Inferior parietal cortex (tissue), 1 donor: Measurements from ENCODE around the gene GALNT18.
"Not testable (repeated sequence)": the region's sequence is repeated elsewhere in the genome, so short reads cannot be mapped to it uniquely, and the experiment has no call there.

Experiments used
- DNase-seq: peaks from one replicate; pipeline ENCODE4 v3.0.0-alpha.2; 2016; ENCODE audit errors: extremely low spot score

GALNT18 gene

GRCh38 chr11:11463405-11463804 is 158.4 kb downstream of the GALNT18 start:
- DNase-seq = no peak

- peak; percentile 47 for DNase-seq
Measured at GRCh38 chr11:11461473-11461872, 160.3 kb downstream of the GALNT18 start.

GRCh38 chr11:11459578-11459977 is 162.2 kb downstream of the GALNT18 start:
- DNase-seq = no peak

GRCh38 chr11:11458485-11458884 is 163.3 kb downstream of the GALNT18 start:
- no peak for DNase-seq

GRCh38 chr11:11458001-11458400 is 163.8 kb downstream of the GALNT18 start:
- no peak for DNase-seq

GRCh38 chr11:11456866-11457265 is 164.9 kb downstream of the GALNT18 start:
- DNase-seq = no peak

- no peak for DNase-seq
Measured at GRCh38 chr11:11454671-11455223, 167.1 kb downstream of the GALNT18 start.

GRCh38 chr11:11451501-11452005 is 170.3 kb downstream of the GALNT18 start:
- DNase-seq = no peak

GRCh38 chr11:11450744-11451362 is 171.0 kb downstream of the GALNT18 start:
- no peak for DNase-seq

- no peak for DNase-seq
Measured at GRCh38 chr11:11449327-11449726, 172.5 kb downstream of the GALNT18 start.

GRCh38 chr11:11448626-11449025 is 173.2 kb downstream of the GALNT18 start:
- DNase-seq = no peak

GRCh38 chr11:11447601-11448000 is 174.2 kb downstream of the GALNT18 start:
- not testable (repeated sequence) for DNase-seq

- DNase-seq = no peak
Measured at GRCh38 chr11:11446967-11447366, 174.8 kb downstream of the GALNT18 start.

- DNase-seq = no peak
Measured at GRCh38 chr11:11446564-11446963, 175.2 kb downstream of the GALNT18 start.

- peak; percentile 49 for DNase-seq
Measured at GRCh38 chr11:11445441-11446185, 176.2 kb downstream of the GALNT18 start.

GRCh38 chr11:11444804-11445131 is 177.0 kb downstream of the GALNT18 start:
- DNase-seq = no peak

GRCh38 chr11:11444027-11444803 is 177.6 kb downstream of the GALNT18 start:
- peak; percentile 38 for DNase-seq

GRCh38 chr11:11442791-11443190 is 179.0 kb downstream of the GALNT18 start:
- no peak for DNase-seq

- no peak for DNase-seq
Measured at GRCh38 chr11:11441516-11441915, 180.3 kb downstream of the GALNT18 start.

- no peak for DNase-seq
Measured at GRCh38 chr11:11441091-11441490, 180.7 kb downstream of the GALNT18 start.

GRCh38 chr11:11440144-11440543 is 181.7 kb downstream of the GALNT18 start:
- no peak for DNase-seq

- DNase-seq = no peak
Measured at GRCh38 chr11:11439591-11439990, 182.2 kb downstream of the GALNT18 start.
